Fibroblast of skin of left quadriceps (primary cell): ENCODE data around the gene MINDY4.
A peak's percentile ranks its signal among the peaks of the same experiment; 100 is the strongest.

Experiments
- DNase-seq, 2 experiments: peaks; one replicate each; pipeline ENCODE4 v3.0.0-alpha.2; 2013; ENCODE audit warnings: low read depth in 2 of 2

MINDY4 gene

DNA sequence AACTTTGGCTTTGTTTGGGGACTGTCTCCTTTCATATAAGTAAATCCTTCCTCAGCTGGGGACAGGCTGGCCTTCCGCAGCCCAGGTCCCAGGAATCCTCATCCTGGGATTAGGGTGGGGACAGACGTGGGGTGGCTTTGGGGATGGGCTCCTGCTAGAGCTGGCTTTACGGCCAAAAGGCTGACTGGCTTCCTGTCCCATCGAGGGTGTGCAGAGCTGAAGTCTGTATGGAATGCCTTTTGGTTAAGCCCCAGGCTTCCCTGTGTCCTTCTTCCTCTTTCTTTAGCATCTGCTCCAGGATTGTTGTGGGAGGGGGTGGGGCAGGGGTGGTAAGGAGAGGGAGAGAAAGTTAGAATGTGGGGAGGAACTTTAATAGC is 81.1 kb downstream of the MINDY4 start:
- DNase-seq: peak in 1 of 2 experiments; percentile 31

- no peak for DNase-seq
Observed at GRCh38 chr7:30852744-30853288, 81.6 kb downstream of the MINDY4 start.

DNA sequence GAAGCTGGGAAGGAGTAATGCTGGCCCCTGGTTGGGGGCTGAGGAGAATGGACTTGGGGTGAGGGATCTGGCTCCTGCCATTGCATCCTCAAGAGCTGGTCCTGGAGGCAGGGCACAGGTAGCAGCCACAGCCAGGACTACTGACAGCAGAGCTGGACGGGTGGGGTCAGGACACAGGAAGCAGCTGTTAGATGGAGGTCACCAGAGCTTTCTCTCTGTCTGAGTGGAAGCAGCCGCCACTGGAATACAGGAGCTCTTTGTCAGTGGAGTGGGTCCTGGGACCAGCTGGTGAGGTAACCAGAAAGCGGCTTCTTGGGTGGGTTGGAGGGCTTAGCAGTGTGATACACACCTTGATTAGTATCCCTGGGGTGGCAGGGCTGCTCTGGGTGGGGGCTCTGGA is 82.4 kb downstream of the MINDY4 start:
- DNase-seq: no peak

DNA sequence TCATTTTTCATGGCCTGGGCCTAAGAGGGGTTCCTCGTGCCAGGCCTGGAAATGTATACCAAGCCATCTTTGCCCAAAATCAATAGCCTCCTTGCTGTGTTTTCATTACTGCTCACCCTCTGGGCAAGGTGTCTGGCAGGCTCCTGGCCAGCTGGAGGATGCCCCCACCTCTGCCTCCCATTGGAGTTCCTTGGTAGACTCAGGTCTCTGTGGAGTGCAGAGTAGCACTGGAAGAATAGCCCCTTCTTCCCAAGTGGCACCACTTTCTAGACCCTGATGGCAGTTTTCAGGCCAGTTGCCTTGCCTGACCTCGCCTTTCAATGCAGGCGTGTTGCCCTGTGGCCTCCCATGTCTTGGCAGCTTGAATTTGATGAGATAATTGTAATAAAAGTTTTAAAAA is 84.7 kb downstream of the MINDY4 start:
- no peak for DNase-seq

- DNase-seq: no peak
Observed at GRCh38 chr7:30858576-30858975, 87.4 kb downstream of the MINDY4 start.

GRCh38 chr7:30859202-30859939 is 88.2 kb downstream of the MINDY4 start:
- no peak for DNase-seq

GRCh38 chr7:30859940-30860496 is 88.8 kb downstream of the MINDY4 start:
- DNase-seq: no peak

DNA sequence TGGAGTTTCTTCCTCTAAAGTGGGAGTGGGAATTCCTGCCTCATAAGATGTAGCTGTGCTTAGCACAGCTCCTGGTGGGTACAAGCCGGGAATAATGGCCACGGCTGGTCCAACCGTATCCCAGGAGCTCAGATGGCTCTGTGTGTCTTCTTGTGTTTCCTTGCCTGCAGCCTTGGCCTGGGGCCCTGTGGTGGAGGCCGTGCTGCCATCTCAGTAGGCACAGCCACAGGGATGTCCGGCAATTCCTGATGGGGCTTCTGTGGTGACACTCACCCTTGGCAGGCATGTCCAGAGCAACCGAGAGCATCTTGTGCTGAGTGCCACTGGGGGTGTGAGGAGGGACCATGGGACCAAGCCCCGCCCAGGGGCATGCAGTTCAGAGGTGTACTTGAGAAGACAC is 90.4 kb downstream of the MINDY4 start:
- no peak for DNase-seq

GRCh38 chr7:30862995-30863705 is 91.9 kb downstream of the MINDY4 start:
- no peak for DNase-seq

DNA sequence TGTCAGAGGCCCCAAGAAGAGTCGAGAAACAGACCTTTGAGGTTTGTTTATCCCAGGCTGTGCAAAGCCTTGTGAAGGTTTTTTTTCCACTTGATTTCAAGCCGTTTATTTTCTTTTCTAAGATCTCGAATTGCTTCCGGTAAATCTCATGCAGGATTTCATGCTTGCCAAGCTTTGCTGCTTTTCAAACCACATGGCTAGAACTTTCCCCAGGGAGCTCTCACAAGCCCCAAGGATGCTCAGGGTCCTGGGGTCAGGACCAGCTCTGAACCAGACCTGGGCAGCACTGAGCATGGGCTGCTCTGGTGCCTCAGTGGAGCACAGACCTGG is 92.5 kb downstream of the MINDY4 start:
- no peak for DNase-seq

DNA sequence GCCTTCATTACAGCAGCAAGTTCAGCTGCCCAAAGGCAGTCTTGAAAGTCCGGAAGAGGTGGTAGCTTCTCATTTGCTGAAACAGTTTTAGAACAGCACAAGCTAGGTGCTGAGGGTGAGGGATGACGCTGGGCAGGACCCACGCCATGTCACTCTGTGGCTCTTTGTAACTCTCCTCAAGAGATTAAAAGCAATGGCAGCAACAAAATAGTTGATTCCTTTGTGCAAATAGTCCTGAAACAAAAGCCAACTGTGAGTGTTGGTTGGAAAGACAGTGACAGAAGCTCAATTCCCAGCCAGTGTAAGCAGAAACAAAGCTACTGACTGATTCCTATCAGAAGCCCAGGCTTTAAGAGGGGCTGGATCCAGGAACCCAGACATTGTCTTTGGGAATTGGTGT is 92.9 kb downstream of the MINDY4 start:
- DNase-seq: no peak

DNA sequence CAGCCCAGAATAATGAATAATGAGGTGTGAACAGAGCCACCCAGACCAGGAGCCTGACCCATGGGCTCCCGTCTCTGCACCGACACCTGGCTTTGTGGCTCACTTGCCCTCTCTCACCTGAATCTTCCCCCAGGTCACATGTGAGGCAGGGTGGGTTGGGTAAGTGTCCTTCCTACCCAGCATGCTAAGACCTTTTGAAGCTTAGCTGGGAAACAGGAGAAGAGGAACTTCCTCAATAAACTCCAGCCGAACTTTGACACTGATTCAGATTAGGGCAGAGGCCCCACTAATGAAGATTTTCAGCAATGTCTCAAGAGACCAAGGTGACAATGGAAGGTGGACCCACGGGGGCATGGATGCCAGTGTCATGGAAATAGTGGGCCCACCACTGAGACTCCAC is 93.9 kb downstream of the MINDY4 start:
- DNase-seq: no peak

DNA sequence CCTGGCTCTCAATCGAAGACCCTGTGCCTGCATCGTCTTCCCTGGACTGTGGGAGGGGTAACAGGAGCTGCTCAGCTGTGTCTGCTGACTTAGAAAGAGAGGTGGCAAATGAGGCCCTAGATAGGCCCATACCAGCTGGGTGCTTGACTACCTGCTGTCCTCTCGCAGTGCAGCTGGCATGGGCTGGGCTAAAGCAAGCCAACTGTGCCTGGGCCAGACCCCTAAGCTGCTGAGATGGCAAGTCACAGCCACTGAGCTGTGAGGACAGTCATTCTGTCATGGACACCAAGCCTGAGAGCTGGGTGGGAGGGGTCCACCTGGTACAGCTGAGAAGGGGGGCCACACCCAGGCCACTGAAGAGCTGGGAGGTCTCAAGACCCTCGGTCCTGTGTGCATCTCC is 94.6 kb downstream of the MINDY4 start:
- no peak for DNase-seq

DNA sequence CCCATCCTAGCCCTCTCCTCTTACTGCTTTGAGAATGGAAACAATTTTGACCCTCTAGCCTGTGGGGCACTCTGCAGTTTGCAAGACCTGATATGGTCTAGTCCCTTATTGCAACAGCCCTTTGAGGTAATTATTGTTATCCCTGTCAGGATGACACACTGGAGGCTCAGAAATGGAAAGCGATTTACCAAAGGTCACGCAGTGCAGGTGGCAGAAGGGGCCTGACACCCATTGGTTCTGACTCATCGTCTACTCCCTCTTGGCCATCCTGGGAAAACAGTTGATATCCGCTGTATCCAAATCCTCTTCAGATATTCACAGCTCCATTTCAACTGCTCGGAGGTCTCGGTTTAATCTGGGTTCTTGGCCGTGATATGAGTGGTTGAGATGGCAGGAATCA is 95.7 kb downstream of the MINDY4 start:
- DNase-seq: no peak

DNA sequence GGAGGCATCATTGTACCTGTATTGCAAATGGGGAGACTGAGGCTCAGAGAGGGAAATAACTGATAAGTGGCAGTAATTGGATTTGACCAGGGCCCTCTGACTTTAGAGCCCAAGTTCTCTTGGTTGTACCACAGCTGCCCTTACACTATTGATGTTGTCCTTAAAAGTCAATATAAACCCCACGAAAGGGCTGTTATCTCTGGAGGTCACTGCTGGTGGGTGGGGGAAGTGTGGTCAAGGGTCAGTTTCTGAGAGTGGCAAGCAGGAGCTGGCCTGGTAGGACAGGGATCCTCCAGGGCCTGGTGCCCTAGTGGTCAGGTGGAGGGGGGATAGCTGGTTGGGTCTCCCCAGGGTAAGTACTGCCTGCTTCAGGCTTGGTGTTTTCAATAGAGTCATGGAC is 96.3 kb downstream of the MINDY4 start:
- no peak for DNase-seq

DNA sequence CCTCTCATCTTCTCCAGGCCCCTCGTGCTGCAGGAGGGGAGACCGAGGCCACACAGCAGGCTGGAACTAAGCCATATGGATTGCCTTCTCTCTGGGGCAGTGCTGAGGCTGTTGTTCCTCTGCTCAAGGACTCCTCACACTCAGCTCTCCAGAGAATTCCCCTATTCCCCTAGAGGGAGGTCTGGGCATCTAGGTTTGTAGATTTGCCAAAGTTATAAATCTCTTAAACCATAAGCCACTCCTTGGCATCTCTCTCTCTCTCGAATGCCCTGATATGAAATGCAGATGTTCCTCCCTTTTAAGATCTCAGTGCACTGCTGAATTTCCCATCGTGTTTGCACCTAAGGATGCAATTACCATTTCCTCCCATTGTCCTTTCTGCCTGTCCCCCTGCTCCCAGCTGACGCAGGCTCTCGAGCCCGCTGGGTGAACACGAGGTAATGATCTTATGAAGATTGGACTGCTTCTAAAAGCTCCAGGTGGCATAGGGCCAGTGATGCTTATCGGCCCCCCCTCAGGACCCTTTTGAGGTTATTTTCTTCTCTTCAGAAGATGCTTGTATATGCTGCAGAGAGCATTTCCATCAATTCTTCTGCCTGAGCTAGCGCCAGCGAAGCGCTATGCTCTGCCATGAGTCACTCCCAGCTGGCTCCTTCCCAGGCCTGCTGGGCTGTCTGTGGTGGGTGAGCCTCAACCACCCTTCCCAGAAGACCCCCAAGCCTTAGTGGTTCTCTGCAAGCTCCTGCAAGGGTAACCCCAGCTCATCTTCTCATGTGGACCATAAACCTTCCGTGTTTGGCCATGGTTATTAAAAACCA is 98.8 kb downstream of the MINDY4 start:
- no peak for DNase-seq

DNA sequence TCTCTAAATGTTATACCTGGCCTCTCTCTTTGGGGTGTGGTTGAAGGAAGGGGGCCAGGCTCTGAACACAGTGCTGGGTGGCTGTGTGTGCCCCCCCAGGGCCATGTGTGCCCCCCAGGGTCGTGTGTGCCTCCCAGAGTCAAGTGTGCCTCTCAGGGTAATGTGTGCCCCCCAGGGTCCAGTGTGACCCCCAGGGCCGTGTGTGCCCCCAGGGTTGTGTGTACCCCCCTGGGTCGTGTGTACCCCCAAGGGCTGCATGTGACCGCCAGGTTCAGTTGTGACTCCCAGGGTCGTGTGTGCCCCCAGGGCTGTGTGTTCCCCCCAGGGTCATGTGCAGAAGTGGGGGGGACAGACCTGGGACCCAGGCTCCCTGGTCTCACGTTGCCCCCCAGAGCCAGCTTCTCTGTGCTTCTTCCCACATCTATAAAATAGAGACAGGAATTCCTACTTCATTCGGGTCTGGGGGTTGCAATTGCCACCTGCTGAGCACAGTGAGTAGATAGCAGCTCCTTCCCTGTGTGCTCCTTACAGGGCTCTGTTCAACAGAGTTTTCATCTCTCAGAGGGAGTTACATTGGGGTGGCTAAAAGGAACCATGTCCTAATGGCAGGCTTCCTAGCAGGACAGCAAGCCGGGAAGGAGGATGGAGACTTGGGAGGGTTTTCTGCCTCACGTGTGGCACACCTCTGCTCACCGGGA is 99.8 kb downstream of the MINDY4 start:
- DNase-seq: no peak

DNA sequence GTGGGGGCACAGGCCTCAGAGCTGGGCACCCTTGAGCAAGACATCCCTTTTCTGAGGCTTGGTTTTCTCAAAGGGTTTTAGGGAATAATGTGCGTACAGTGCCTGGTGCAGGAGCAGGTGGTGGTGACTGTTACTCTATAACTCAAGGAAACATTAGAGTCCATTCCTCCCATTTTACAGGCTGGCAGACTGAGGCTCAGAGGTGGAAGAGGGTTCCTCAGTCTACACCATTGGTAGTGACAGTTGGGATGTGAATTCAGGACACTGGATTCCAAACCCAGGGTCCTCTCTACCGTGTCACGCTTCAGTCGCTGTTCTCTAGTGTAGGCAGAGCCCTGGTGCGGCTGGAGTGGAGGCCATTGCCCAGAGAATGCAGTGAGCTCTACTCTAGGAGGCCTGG is 100.4 kb downstream of the MINDY4 start:
- no peak for DNase-seq

- DNase-seq: no peak
Observed at GRCh38 chr7:30873207-30873606, 102.0 kb downstream of the MINDY4 start.

GRCh38 chr7:30873656-30874055 is 102.4 kb downstream of the MINDY4 start:
- no peak for DNase-seq

- DNase-seq: no peak
Observed at GRCh38 chr7:30874656-30875302, 103.6 kb downstream of the MINDY4 start.
